Umbilical cord (tissue), 2 donors: ENCODE results near the gene DESI2. TPM values are rescaled to one million over a fixed set of nuclear protein-coding genes. Genes with fewer than 3 reads are reported as not detected.
"Not testable (repeated sequence)": the region's sequence is repeated elsewhere in the genome, so short reads cannot be mapped to it uniquely, and the experiment has no call there.

Experiments
- DNase-seq: peaks from one replicate; pipeline ENCODE4 v3.0.0-alpha.2; 2015; ENCODE audit warnings: low spot score
- total RNA-seq: library from RNA; depleted of rRNA; stranded (reverse); fragments of >200 nt; gene quantifications from one replicate; pipeline ENCODE4 v1.2.3, GENCODE V29; 2014; ENCODE audit warnings: low replicate concordance; ENCODE audit not compliant: insufficient read depth

Gene DESI2
- total RNA-seq, 1 donor from 2014 or later, result 92.7 TPM

GRCh38 chr1:244704107-244704506, 51.2 kb downstream of the DESI2 start:
- DNase-seq, result no peak

GRCh38 chr1:244705261-244706234, 52.6 kb downstream of the DESI2 start:
- no peak for DNase-seq

GRCh38 chr1:244709076-244709475, 56.1 kb downstream of the DESI2 start:
- DNase-seq, result no peak

- DNase-seq, result no peak
Observed at GRCh38 chr1:244709476-244710368, 56.8 kb downstream of the DESI2 start.

- no peak for DNase-seq
Observed at GRCh38 chr1:244710474-244711062, 57.6 kb downstream of the DESI2 start.

- no peak for DNase-seq
Observed at GRCh38 chr1:244712669-244713068, 59.7 kb downstream of the DESI2 start.

- no peak for DNase-seq
Observed at GRCh38 chr1:244713332-244713731, 60.4 kb downstream of the DESI2 start.

- no peak for DNase-seq
Observed at GRCh38 chr1:244727871-244728474, 75.0 kb downstream of the DESI2 start.

- DNase-seq, result peak; percentile 63
Observed at GRCh38 chr1:244730153-244730933, 77.4 kb downstream of the DESI2 start.

- no peak for DNase-seq
Observed at GRCh38 chr1:244730934-244731434, 78.1 kb downstream of the DESI2 start.

GRCh38 chr1:244731651-244732050, 78.7 kb downstream of the DESI2 start:
- DNase-seq, result no peak

GRCh38 chr1:244732851-244733450, 80.0 kb downstream of the DESI2 start:
- DNase-seq, result no peak

GRCh38 chr1:244735404-244735803, 82.5 kb downstream of the DESI2 start:
- DNase-seq, result no peak

- no peak for DNase-seq
Observed at GRCh38 chr1:244735876-244736561, 83.1 kb downstream of the DESI2 start.

- not testable (repeated sequence) for DNase-seq
Observed at GRCh38 chr1:244739140-244739539, 86.2 kb downstream of the DESI2 start.

- not testable (repeated sequence) for DNase-seq
Observed at GRCh38 chr1:244740027-244740617, 87.2 kb downstream of the DESI2 start.

GRCh38 chr1:244741692-244742091, 88.8 kb downstream of the DESI2 start:
- no peak for DNase-seq

GRCh38 chr1:244749230-244750016, 96.5 kb downstream of the DESI2 start:
- DNase-seq, result no peak
